Muscle of leg (tissue), 9 donors: Measurements from ENCODE around the gene B3GNT7. TPM values are rescaled to one million over a fixed set of nuclear protein-coding genes. Genes with fewer than 3 reads are reported as not detected.

ENCODE experiments used
- polyA plus RNA-seq, 8 donors: library from polyadenylated mRNA; unstranded; fragments of 120-200 nt; gene quantifications; one replicate each; pipeline versions ENCODE4 v1.2.1 to v1.2.3, GENCODE V29; 2013; ENCODE audit warnings: inconsistent platforms in 1 of 8, low replicate concordance in 1 of 8; ENCODE audit not compliant: insufficient read length in 8 of 8, insufficient read depth in 1 of 8
- total RNA-seq: library from RNA; stranded (reverse); fragments of 120-200 nt; gene quantifications from one replicate; pipeline ENCODE4 v1.2.4, GENCODE V29; 2013

Gene B3GNT7
- total and polyA plus RNA-seq, 9 donors, result 0.44 to 2.1 (median 0.65) TPM

Other genes with a start within 250 kb of the B3GNT7 start
- 6.6 TPM for gene ARMC9, start 197.1 kb upstream of the B3GNT7 start, total RNA-seq
- 1 to 10 TPM; 3.6 to 9.4 (median 5.3) TPM for gene ARMC9, start 197.1 kb upstream of the B3GNT7 start, polyA plus RNA-seq
- gene NCL, start 68.8 kb downstream of the B3GNT7 start, total RNA-seq, result 113 TPM
- 100 to 1,000 TPM; 578 to 862 (median 707) TPM for gene NCL, start 68.8 kb downstream of the B3GNT7 start, polyA plus RNA-seq
- 0.18 TPM for gene NMUR1, start 134.7 kb downstream of the B3GNT7 start, total RNA-seq
- gene NMUR1, start 134.7 kb downstream of the B3GNT7 start, polyA plus RNA-seq, result under 1 TPM; 0.16 to 0.62 (median 0.24) TPM
- gene TEX44, start 197.2 kb downstream of the B3GNT7 start, total RNA-seq, result not detected
- gene TEX44, start 197.2 kb downstream of the B3GNT7 start, polyA plus RNA-seq, result not detected